ENCODE data around the gene GRIK2. TPM values are rescaled to one million over a fixed set of nuclear protein-coding genes. Genes with fewer than 3 reads are reported as not detected.

Gene GRIK2
- total RNA-seq, 1 donor from 2014 or later = 2.5 TPM

- Histone ChIP-seq H3K9me3 (ENCODE audit: insufficient read depth, low read depth, low read length) (no peaks in the 10 kb centered on the region), H4K20me1 (ENCODE audit: insufficient read depth, low read length) (no peaks in the 10 kb centered on the region), H3K9ac (ENCODE audit: low read length) (no peak overlapping the region), H3K27me3 (ENCODE audit: insufficient read depth, low read length) (peaks cover 53% of the 10 kb centered on the region), H3K4me3 (ENCODE audit: insufficient read depth, low read depth, low read length) (peak overlapping the region; percentile 61), H3K4me1 (ENCODE audit: insufficient read depth, low read length) (peaks cover 6% of the 10 kb centered on the region), H3K27ac (ENCODE audit: low read depth, low read length) (no peak overlapping the region), H3K79me2 (ENCODE audit: insufficient read depth, low read length) (no peaks in the 10 kb centered on the region), H3K4me2 (ENCODE audit: low read length) (peak overlapping the region; percentile 91), H3K36me3 (ENCODE audit: insufficient read depth, low read length) (no peaks in the 10 kb centered on the region), H2AFZ (ENCODE audit: low read depth, low read length) (peak overlapping the region; percentile 61)
- Mint-ChIP-seq H3K27me3 (ENCODE audit: low read depth, unreplicated experiment) (peaks cover 54% of the 10 kb centered on the region), H3K9me3 (ENCODE audit: unreplicated experiment) (peaks cover 2% of the 10 kb centered on the region), H3K4me3 (ENCODE audit: unreplicated experiment) (peak overlapping the region; percentile 79), H3K36me3 (ENCODE audit: low read depth, unreplicated experiment) (no peaks in the 10 kb centered on the region), H3K27ac (ENCODE audit: unreplicated experiment) (no peak overlapping the region), H3K4me1 (ENCODE audit: low read depth, unreplicated experiment) (peaks cover 11% of the 10 kb centered on the region)
- DNase-seq (ENCODE audit: low read depth) (peak; percentile 6), FAIRE-seq (no peak)
- no peak for TF ChIP-seq EZH2 (IDR thresholded peaks at IDR 0.05; ENCODE audit: insufficient read depth, low read length)
- TF ChIP-seq, protein P1, sequence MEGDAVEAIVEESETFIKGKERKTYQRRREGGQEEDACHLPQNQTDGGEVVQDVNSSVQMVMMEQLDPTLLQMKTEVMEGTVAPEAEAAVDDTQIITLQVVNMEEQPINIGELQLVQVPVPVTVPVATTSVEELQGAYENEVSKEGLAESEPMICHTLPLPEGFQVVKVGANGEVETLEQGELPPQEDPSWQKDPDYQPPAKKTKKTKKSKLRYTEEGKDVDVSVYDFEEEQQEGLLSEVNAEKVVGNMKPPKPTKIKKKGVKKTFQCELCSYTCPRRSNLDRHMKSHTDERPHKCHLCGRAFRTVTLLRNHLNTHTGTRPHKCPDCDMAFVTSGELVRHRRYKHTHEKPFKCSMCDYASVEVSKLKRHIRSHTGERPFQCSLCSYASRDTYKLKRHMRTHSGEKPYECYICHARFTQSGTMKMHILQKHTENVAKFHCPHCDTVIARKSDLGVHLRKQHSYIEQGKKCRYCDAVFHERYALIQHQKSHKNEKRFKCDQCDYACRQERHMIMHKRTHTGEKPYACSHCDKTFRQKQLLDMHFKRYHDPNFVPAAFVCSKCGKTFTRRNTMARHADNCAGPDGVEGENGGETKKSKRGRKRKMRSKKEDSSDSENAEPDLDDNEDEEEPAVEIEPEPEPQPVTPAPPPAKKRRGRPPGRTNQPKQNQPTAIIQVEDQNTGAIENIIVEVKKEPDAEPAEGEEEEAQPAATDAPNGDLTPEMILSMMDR (IDR thresholded peaks at IDR 0.05; ENCODE audit: insufficient read depth, low read depth, low read length) = no peak
Measured at GRCh38 chr6:101398716-101399615, 5.5 kb downstream of the GRIK2 start.

- TF ChIP-seq EZH2 (IDR thresholded peaks at IDR 0.05; ENCODE audit: insufficient read depth, low read length) = no peak
- TF ChIP-seq, protein P1 (IDR thresholded peaks at IDR 0.05; ENCODE audit: insufficient read depth, low read depth, low read length) = no peak
- Histone ChIP-seq H3K27ac (ENCODE audit: low read depth, low read length) (no peak overlapping the region), H3K79me2 (ENCODE audit: insufficient read depth, low read length) (no peaks in the 10 kb centered on the region), H3K27me3 (ENCODE audit: insufficient read depth, low read length) (peaks cover 46% of the 10 kb centered on the region), H3K4me1 (ENCODE audit: insufficient read depth, low read length) (peaks cover 6% of the 10 kb centered on the region), H3K9me3 (ENCODE audit: insufficient read depth, low read depth, low read length) (no peaks in the 10 kb centered on the region), H3K4me3 (ENCODE audit: insufficient read depth, low read depth, low read length) (peak overlapping the region; percentile 61), H3K4me2 (ENCODE audit: low read length) (peak overlapping the region; percentile 91), H2AFZ (ENCODE audit: low read depth, low read length) (peak overlapping the region; percentile 61), H3K9ac (ENCODE audit: low read length) (no peak overlapping the region), H4K20me1 (ENCODE audit: insufficient read depth, low read length) (no peaks in the 10 kb centered on the region), H3K36me3 (ENCODE audit: insufficient read depth, low read length) (no peaks in the 10 kb centered on the region)
- Mint-ChIP-seq H3K9me3 (ENCODE audit: unreplicated experiment) (peaks cover 2% of the 10 kb centered on the region), H3K36me3 (ENCODE audit: low read depth, unreplicated experiment) (no peaks in the 10 kb centered on the region), H3K4me3 (ENCODE audit: unreplicated experiment) (peak overlapping the region; percentile 79), H3K4me1 (ENCODE audit: low read depth, unreplicated experiment) (peaks cover 8% of the 10 kb centered on the region), H3K27me3 (ENCODE audit: low read depth, unreplicated experiment) (peaks cover 47% of the 10 kb centered on the region), H3K27ac (ENCODE audit: unreplicated experiment) (no peak overlapping the region)
- FAIRE-seq (no peak), DNase-seq (ENCODE audit: low read depth) (no peak)
Measured at GRCh38 chr6:101399616-101400162, 6.2 kb downstream of the GRIK2 start.
